NCI-H510A (cell line): Measurements from ENCODE around the gene SERPINH1.
A peak's percentile ranks its signal among the peaks of the same experiment; 100 is the strongest.

Experiments used
- DNase-seq: peaks from one replicate; lab custom pipeline; 2025; lab: John Stamatoyannopoulos, UW

Gene SERPINH1

DNA sequence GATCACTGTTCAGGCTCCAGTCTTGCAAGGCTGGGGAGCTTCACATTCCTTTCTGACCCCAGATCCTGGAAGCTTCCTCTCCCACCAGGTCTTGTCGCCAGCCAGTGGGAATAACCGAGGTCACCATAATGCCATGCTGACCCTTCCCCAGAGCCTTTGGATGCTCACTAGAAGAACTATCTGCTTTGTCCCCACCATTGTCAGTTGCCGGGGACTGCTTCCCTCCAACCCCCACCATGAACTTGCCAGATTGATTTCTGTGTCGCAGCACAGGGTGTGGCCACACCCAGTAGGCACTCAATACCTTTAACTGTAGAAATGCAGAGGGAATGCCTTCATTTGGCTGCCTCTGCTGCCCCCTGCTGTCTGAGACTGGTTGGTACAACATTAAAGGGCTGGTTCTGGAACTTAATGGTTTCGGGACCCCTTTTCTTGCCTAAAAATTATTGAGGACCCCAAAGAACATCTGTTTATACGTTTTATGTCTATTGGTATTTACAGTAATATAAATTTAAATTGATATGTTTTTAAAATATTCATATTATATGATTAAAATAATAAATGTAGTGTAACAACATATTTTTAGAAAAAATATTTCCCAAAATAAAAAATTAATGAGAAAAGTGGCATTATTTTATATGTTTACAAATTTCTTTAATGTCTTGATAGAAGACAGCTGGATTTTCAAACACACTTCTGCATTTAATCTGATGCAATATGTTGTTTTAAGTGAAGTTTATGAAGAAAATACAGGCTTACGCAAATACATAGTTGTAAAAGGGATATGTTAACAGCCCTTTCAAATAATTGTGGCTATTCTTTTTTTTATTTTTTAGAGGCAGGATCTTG lies 29.6 kb upstream of the SERPINH1 start:
- DNase-seq: peak; percentile 42

DNA sequence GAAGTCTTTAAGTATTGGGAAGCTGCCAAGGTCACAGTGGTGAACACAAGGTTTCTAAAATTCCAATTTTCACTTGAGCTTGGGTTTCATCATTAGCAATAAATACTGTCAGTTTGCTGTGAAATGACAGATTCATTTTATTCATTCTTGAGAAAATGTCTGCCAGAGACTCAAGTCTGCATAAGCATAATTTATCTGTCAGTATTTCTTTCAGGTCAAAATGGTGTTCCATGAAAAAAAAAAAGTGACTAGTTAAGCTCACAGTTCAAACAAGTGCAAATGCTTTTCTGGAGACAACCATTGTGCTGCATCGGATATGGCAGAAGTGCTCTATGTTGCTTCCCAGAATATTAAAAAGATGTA lies 28.2 kb upstream of the SERPINH1 start:
- no peak for DNase-seq

DNA sequence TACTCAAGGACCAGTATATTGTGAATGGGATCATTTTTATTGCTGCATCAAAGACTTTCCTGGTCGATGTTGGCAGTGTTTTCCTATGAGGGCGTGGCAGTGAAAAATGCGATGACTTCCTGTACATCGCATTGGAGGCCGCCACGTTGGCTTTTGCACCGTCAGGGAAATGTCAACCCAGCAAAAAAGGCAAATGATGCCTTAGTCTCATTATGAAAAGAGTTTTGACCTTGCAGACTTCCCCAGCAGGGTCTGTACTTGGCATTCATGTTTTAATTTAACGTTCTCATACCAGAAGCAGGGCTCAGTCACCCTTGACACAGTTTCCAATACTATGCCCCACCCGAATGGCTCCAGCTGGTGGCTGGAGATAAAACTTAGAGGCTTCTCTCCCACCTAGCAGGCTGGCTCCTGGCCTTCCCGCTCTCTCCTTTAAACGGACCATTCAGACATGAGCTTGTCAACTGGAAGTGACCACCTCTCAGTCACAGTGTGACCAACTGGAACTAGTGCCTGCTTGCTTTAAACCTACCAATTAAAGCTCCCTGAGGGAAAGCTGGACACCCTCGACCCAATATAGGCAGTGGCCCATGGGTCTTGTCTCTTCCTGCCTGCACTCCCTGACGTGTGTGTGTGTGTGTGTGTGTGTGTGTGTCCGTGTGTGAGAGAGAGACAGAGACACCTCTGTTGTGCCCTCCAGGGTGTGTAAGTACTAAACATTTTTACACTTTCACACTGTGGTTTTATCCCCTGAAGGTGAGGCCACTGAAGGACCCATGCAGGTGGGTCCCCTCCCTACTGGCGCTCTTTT lies 27.6 kb upstream of the SERPINH1 start:
- DNase-seq: no peak

DNA sequence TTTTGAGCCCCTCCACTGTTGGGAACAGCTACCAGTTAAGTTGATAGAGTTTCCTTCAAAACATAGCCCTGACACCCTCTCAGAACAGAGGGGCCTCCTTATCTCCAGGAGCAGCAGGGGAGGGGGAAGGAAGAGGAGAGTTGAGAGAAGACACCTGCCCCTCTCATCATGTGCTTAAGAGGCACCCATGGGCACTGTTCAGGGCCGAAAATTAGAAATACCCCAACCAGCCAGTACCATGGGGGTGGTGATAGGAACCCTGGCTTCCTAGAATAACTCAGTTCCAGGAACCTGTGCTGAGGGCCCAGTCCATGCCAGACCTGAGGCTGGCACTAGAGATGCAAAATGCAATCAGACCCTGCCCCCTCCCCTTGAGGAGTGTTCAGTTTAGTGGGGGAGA lies 27.0 kb upstream of the SERPINH1 start:
- DNase-seq: no peak

DNA sequence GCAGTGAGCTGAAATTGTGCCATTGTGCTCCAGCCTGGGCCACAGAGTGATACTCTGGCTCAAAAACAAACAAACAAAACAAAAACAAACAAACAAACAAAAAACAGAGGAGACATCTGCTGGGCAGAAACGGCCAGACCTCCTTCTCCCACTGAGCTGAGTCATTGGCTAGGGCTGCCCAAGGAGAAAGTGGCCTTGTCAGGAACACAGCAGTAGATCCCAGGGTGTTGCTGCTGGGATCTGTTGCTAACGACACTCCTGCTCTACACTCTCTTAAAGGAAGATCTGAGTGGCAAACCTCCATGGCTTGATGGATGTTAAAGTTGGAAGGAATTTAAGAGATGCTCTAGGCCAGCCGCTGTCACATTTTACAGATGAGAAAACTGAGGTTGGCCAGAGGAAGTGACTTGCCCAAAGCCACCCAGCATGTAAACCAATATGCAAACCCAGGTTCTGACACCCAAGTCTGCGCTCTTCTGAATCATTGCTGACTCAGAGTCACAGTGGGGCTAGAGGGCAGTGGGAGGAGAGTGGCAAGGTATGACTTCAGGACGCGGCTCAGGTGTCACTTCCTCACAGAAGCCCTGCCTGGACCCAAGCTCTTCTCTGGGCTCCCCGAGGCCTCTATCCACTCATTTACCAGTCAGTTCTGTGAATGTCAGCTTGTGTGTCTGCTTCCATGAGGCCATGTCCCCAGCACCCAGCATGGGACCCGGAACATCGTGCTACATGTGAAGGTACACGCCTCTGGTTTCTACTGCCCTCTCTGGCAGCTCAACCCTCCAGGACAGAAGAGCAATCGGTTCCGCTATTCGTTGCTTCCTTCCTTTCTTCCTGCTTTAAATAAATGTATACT lies 25.0 kb upstream of the SERPINH1 start:
- DNase-seq: no peak

DNA sequence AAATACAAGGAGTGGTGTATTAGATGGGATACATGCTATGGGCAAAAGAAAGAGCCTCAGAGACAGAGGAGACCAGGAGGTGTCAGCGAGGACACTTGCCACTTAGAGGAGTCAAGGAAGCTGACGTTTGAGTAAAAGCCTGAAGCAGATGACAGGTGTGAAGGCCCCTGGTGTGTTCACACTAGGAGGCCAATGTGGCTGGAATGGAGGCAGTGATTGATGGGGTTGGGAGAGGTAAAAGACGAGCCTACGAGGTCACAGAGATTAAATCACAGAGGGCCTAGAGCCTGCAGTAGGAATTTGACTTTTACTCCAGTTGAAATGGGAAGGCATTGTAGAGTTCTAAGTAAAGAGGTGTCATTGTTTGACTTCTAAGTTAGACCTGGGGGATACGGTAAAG lies 24.3 kb upstream of the SERPINH1 start:
- no peak for DNase-seq

DNA sequence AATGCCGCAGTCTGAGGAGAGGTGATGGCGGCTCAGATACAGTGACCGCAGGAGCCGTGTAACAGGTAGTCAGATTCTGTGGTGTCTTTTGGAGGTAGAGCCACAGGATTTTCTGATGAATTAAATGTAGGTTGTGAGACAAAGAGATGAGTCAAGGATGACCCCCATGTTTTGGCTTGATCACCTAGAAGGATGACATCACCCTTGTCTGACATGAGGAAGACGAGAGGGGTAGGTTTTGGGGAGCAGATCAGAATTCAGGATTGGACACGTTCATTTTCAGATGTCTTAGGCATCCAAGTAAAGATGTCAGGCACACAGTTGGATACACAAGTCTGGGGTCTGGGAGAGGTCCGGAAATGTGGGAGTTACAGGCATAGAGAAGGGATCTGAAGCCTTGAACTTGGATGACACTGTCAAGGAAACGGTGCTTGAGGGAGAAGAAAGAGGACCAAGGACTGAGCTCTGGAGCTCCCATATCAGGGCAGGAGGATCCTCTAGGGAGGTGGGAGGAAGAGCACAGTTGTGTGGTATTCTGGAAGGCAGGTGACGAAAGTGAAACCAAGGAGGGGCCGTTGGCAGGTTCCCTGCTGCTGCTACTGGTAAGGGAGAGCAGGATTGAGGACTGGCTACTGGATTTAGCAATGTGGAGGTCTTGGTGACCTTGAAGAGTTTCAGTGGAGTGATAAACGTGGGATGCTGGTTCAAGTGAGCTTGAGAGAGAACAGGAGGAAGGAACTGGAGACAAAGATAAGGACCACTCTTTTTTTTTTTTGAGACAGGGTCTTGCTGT lies 23.7 kb upstream of the SERPINH1 start:
- DNase-seq: no peak

DNA sequence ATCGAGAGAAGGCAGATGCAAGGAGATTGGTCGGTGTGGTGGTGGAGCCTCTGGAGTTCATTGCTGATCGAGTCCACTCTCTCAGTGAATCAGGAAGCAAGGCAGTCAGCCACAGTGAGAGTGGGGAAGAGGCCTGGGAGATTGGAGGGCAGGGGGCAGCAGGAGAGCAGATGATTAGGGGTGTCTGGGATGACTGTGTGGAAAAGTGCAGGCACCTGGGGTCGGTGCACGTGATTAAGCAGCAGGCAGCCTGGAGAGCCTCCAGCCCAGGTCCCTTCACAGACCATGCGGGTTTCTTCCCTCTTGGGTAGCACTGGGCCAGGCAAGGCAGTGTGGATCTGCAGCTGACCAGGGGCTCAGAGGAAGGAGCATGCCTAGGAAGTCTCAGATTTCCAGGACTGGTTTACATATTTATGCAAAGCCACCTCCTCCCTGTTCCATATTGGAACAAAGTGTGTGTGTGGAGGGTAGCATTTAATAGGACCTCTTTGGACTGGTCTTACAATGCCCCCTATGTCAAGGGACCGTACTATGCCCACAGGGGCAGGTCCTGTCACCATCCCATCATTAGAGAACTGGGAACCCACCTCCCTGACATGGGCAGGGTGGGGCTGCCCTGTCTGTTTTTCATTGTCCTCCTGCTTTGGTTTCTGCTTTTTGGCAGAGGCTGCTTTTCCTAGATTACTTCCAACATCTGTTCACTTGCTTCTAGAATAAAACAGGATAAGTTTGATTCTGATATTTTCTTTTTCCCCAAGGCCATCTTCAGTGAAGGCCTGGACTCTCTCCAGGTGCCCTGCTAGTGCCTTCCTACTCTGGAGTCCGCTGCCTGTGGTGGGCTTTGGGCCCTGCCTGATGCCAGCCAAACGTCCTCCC lies 22.4 kb upstream of the SERPINH1 start:
- DNase-seq: no peak

DNA sequence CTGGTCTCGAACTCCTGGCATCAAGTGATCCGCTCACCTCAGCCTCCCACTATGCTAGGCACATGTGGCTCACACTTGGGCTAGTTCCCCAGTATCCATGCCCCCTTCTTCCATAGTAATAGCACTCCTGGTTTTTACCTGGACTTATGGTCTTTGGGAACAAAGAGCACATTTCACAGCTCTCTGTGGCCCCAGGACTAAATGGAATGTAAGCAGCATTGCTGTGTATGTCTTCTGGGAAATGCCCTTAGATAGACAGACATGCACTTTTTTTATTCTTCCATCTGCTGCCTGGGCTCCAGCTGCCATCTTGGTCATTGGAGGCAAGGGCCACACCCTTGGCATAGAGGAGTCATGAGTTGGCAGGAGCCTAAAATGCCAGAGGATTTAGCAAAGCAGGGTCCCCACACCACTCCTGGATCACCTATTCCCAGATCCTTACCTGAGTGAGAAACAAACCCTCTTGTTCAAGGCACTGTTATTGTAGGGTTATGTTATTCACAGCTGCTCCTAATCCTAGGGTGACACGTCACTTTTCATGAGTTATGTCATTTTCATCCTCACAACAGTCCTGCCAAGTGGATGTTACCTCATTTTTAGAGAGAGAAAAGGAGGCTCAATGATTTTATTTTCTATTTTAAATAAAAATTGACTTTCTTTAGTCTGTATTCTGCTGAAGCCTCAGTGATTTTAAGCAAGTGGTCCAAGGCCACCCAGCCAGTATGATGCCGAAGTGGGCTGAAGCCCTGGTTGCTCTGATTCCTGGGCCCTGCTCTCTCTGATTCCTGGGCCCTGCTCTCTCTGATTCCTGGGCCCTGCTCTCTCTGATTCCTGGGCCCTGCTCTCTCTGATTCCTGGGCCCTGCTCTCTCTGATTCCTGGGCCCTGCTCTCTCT lies 20.6 kb upstream of the SERPINH1 start:
- DNase-seq: no peak

DNA sequence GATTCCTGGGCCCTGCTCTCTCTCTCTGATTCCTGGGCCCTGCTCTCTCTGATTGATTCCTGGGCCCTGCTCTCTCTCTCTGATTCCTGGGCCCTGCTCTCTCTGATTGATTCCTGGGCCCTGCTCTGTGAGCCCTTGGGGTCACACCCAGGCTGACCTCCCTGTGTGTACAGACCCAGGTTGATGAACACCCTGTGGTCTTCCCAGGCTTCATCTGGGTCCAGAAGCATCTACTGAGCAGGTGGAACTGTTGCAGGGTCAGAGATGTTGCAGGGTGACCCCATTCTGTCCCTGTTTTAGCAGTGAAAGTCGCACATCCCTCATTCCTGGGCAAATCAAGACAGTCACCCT lies 20.0 kb upstream of the SERPINH1 start:
- DNase-seq: no peak

DNA sequence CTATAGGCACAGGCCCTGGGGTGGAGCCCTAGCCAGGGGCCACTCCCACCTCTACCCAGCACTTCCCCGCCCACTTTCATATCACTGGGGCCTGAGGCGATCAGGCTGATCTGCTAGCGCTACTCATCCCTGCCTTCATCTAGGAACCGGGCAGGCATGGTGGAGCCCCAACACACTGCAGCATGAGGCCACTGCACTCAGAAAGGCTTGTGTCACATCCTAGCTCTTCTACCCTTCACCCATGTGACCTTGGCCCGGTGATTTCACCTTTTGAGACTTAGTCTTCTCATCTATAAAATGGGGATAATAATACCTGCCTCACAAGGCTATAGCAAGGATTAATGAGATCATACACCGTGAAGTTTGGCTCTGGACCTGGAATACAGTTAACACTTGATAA lies 18.2 kb upstream of the SERPINH1 start:
- no peak for DNase-seq

DNA sequence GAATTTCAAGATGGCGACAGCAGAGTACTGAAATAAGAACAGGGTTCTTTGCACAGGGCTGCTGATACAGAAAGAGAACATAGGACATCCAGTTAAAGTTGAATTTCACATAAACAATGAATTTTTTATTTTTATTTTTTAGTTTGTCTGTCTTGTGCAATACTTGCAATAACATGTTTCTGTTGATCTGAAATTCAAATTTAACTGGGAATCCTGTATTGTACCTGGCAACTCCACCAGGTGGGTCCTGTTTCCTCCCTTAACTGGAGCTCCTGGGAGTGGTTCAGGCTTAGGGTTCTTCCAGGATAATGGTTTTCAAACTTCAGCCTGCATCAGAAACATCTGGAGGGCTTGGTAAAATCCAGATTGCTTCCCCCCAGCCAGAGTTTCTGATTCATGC lies 14.9 kb upstream of the SERPINH1 start:
- DNase-seq: no peak

DNA sequence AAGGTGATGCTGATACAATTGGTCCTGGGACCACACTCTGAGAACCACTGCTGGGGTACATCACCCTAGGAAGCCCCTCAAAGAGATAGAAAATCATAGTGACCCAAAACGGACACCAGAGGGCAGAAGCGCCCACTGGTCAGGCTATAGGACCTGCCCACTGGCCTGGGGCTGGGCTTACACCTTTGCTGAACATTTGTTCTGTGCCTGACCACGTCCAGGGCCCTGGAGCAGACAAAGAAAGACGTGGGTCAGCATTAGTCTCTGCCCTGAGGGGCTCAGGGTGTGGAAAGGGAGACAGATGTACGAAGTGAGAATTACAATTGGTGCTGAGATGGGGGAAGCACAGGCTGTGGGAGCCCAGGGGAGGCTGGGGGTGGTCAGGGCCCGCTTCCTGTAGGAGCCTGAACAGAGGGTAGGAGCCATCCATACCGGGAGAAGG lies 14.4 kb upstream of the SERPINH1 start:
- peak; percentile 23 for DNase-seq

DNA sequence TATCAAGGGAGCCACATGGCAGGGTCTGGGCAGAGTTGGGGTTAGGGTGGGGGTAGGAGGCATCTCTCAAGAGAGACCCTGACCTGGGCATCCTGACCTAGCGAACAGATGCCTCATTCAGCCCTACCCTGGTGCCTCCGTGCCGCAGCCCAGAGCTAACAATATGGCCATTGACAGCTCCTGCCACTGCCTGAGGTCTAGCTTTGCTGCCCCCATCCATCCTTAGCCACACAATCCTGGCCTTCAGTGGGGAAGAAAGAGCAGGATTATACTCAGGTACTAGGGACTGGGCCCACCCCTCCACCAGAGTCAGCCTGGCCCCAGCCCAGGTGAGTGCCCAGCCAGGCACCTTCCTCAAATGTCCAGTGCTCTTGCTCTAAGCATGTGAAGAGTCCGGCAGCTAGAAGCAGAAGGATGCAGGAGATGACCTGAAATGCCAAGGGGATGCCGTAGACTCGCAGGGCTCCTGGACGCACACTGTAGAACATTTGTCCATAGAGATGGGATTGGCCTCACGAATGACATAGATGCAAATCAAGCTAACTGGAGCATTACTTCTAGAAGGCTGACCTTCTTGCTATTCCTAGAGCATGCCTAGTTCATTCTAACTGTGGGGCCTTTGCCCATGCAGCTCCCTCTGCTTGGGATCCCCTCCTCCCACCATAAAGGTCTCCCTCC lies 13.3 kb upstream of the SERPINH1 start:
- no peak for DNase-seq

DNA sequence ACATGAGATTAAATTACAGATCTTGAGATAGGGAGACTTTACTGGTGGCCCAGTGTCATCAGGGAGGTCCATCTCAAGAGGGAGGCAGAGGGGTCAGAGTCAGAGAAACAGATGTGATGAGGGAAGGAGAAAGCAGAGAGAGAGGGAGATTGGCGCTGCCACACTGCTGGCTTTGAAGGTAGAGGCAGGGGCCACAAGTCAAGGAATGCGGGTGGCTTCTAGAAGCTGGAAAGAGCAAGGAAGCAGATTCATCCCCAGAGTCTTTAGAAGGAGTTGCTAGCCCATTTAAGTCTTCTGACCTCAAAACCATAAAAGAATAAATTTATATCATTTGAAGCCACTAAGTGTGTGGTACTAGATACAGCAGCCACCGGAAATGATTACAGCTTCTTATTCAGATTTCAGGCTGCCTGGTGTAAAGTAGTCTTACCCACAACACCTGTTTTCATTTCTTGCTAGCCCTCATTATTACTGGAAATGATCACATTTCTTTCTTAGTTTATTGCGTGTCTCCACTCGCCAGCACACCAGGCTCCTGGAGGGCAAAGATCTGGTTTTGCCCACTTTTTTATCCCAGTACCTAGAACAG lies 12.6 kb upstream of the SERPINH1 start:
- no peak for DNase-seq

DNA sequence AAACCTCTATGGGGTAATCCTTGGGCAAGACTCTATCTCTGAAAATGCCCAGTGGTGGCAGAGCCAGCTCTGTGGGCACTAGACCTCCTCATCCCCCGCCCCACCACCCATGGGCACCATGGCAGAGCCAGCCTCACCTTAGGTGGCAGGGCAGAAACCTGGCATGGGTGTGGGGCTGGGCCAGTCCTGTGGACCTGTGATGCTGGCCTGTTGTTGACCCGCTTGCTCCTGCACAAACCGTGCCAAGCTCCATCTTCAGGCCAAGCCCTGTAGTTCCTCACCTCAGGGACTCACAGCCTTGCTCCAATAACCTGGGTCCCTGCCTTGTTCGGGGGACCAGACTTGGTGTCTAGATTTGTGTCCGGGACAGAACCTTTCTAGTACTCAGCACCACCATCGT lies 8.9 kb upstream of the SERPINH1 start:
- no peak for DNase-seq

DNA sequence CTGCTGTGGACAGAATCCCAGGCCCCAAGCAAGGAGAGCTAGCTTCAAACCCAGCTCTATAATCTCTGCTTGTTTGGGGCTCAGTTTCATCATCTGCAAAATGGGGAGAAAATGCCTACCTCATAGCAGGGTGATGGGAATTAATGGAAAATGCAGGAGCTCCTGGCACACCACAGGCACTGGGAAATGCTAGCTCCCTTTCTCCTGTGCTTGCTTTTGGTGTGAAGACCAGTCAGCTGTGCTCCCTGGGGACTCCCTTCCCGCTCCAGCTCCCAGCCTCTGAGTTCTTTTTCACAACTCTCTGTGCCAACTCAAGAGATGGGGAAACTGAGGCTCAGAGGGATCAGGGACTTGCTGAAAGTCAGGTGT lies 8.2 kb upstream of the SERPINH1 start:
- DNase-seq: no peak

DNA sequence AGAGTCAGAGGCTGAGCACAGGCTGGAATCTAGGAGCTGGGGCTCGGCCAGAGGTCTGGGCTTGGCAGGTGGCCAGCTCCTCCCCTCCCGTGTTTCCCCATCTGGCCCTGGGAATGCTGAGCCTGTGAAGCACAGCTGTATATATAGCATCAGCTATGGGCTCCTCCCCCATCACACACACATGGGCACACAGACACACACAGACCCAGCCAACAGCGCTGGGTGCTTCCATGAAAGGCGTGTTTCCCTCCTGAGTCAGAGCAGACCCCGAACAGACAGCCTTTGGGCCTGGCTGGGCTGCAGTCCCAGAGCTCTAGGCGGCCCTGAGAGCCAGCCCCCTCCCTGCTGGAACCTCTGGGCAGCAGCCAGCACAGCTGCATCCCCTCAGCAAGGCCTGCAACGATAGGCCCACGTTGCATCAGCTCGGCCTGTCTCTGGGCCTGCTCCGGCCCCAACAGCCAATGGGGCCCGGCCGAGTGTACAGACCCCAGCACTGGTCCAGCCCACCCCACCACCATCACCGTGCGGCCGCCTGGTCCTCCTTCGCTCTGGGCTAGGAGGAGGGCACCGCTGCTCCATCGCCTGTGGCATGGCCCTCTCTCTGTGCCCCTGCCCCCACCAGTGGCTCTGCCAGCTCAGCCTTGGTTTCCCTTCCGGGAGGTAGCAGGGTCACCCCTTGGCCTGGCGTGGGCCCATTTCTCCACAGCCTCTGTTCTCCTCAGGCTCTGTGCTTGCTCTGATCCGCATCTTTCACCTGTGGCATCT lies 7.6 kb upstream of the SERPINH1 start:
- DNase-seq: no peak
